Ovary (tissue), 3 donors: ENCODE measurements around the gene RIPOR1.

Experiments
- EP300 ChIP-seq: sonication (generic); formaldehyde crosslinking; IDR thresholded peaks from one replicate; pipeline ENCODE4 v1.6.1; 2017; ENCODE audit warnings: antibody characterized with exemption
- POLR2A ChIP-seq: fragments of 450-650 bp; IDR thresholded peaks from one replicate; pipeline ENCODE4 v1.6.1; 2017; ENCODE audit warnings: antibody characterized with exemption, mild to moderate bottlenecking, moderate library complexity
- TF ChIP-seq, protein P1 (sequence below), 3 donors: fragments of 450-650 bp in 2 of 3; fragments of 200-600 bp in 1 of 3; IDR thresholded peaks; one replicate each; pipeline versions ENCODE4 v1.5.1 to v1.8.0; 2016 to 2022; ENCODE audit warnings: antibody characterized with exemption in 3 of 3, mild to moderate bottlenecking in 1 of 3
- donor health status: DM: no; HTN: no; CAD: no.

- TF ChIP-seq, protein P1, sequence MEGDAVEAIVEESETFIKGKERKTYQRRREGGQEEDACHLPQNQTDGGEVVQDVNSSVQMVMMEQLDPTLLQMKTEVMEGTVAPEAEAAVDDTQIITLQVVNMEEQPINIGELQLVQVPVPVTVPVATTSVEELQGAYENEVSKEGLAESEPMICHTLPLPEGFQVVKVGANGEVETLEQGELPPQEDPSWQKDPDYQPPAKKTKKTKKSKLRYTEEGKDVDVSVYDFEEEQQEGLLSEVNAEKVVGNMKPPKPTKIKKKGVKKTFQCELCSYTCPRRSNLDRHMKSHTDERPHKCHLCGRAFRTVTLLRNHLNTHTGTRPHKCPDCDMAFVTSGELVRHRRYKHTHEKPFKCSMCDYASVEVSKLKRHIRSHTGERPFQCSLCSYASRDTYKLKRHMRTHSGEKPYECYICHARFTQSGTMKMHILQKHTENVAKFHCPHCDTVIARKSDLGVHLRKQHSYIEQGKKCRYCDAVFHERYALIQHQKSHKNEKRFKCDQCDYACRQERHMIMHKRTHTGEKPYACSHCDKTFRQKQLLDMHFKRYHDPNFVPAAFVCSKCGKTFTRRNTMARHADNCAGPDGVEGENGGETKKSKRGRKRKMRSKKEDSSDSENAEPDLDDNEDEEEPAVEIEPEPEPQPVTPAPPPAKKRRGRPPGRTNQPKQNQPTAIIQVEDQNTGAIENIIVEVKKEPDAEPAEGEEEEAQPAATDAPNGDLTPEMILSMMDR (IDR thresholded peaks at IDR 0.05): no peak
- TF ChIP-seq EP300 (no peak), POLR2A (no peak)
Measured at GRCh38 chr16:67518676-67519075, 10.0 kb upstream of the RIPOR1 start.
